Thoracic aorta (tissue), 2 donors: ENCODE data around the gene CSNK2B. TPM values are rescaled to one million over a fixed set of nuclear protein-coding genes. Genes with fewer than 3 reads are reported as not detected.

Experiments
- ATAC-seq: fragments of 150-250 bp; one replicate; pipeline ENCODE4 v1.8.0; 2017; ENCODE audit warnings: low read depth; ENCODE audit not compliant: insufficient number of reproducible peaks, low FRiP score
- DNase-seq: peaks from one replicate; pipeline ENCODE4 v3.0.0-alpha.2; 2020; ENCODE audit warnings: low spot score
- H3K27ac ChIP-seq, 2 donors: fragments of 200-600 bp; sonication (generic); 1 replicate in 1 of 2; 2 replicates in 1 of 2; pipeline ENCODE4 v1.5.1; 2016; ENCODE audit warnings: mild to moderate bottlenecking in 2 of 2, moderate library complexity in 2 of 2
- H3K27me3 ChIP-seq: fragments of 200-600 bp; sonication (generic); replicated peaks from 2 replicates; pipeline ENCODE4 v1.6.0; 2016; ENCODE audit warnings: mild to moderate bottlenecking; ENCODE audit not compliant: insufficient read depth
- H3K36me3 ChIP-seq: fragments of 200-600 bp; sonication (generic); one replicate; pipeline ENCODE4 v1.5.1; 2016
- H3K4me1 ChIP-seq, 2 donors: fragments of 200-600 bp; sonication (generic); 1 replicate in 1 of 2; 2 replicates in 1 of 2; pipeline versions ENCODE4 v1.5.1 to v1.6.0; 2016; ENCODE audit warnings: low read depth in 2 of 2, mild to moderate bottlenecking in 1 of 2; ENCODE audit not compliant: control insufficient read depth in 1 of 2
- H3K4me3 ChIP-seq: fragments of 200-600 bp; sonication (generic); 2 replicates; pipeline ENCODE4 v1.5.1; 2016; ENCODE audit warnings: mild to moderate bottlenecking
- H3K9me3 ChIP-seq: fragments of 200-600 bp; sonication (generic); 2 replicates; pipeline ENCODE4 v1.5.1; 2016
- CTCF ChIP-seq: fragments of 200-600 bp; sonication (generic); IDR thresholded peaks from one replicate; pipeline ENCODE4 v1.5.1; 2019; ENCODE audit warnings: antibody characterized with exemption
- total RNA-seq, 2 donors: library from RNA; depleted of rRNA; stranded (reverse); fragments of >200 nt; gene quantifications; one replicate each; pipeline versions ENCODE4 v1.1.0 to v1.2.3, GENCODE V29; 2016

Gene CSNK2B
- total RNA-seq, 2 donors from 2014 or later, result 175 to 202 TPM

GRCh38 chr6:31691564-31692108, 25.8 kb downstream of the CSNK2B start:
- Histone ChIP-seq H3K4me1 (no peaks in the 10 kb centered on the region), H3K9me3 (no peaks in the 10 kb centered on the region), H3K4me3 (no peak overlapping the region), H3K27ac (no peak overlapping the region), H3K36me3 (peaks cover 74% of the 10 kb centered on the region), H3K27me3 (no peaks in the 10 kb centered on the region)
- DNase-seq, result no peak
- no peak for ATAC-seq
- no peak for TF ChIP-seq CTCF

- ATAC-seq, result no peak
- no peak for DNase-seq
- peaks cover 68% of the 10 kb centered on the region for H3K36me3 ChIP-seq
Measured at GRCh38 chr6:31692353-31692752, 26.5 kb downstream of the CSNK2B start.

GRCh38 chr6:31692886-31693285, 27.0 kb downstream of the CSNK2B start:
- no peak overlapping the region for H3K4me3 ChIP-seq
- H3K36me3 ChIP-seq, result peaks cover 66% of the 10 kb centered on the region
- no peaks in the 10 kb centered on the region for H3K9me3 ChIP-seq
- no peaks in the 10 kb centered on the region for H3K27me3 ChIP-seq
- no peak for ATAC-seq
- H3K4me1 ChIP-seq, result no peaks in the 10 kb centered on the region
- no peak for TF ChIP-seq CTCF
- no peak for DNase-seq
- no peak overlapping the region for H3K27ac ChIP-seq

More at GRCh38 chr6:31692353-31692752, 26.5 kb downstream of the CSNK2B start:
- no peaks in the 10 kb centered on the region for H3K4me1 ChIP-seq
- no peak for TF ChIP-seq CTCF
- H3K27ac ChIP-seq, result no peak overlapping the region
- no peaks in the 10 kb centered on the region for H3K9me3 ChIP-seq
- H3K27me3 ChIP-seq, result no peaks in the 10 kb centered on the region
- no peak overlapping the region for H3K4me3 ChIP-seq

- DNase-seq (no peak), ATAC-seq (no peak)
- H3K4me3 ChIP-seq, result no peak overlapping the region
- no peaks in the 10 kb centered on the region for H3K9me3 ChIP-seq
- no peak for TF ChIP-seq CTCF
- H3K4me1 ChIP-seq, result no peaks in the 10 kb centered on the region
- no peaks in the 10 kb centered on the region for H3K27me3 ChIP-seq
- no peak overlapping the region for H3K27ac ChIP-seq
- peaks cover 59% of the 10 kb centered on the region for H3K36me3 ChIP-seq
Measured at GRCh38 chr6:31693535-31693934, 27.7 kb downstream of the CSNK2B start.

- Histone ChIP-seq H3K4me1 (peaks cover 10 to 17% of the 10 kb centered on the region in 2 donors), H3K27me3 (no peaks in the 10 kb centered on the region), H3K4me3 (no peak overlapping the region), H3K27ac (no peak overlapping the region), H3K36me3 (peaks cover 34% of the 10 kb centered on the region), H3K9me3 (no peaks in the 10 kb centered on the region)
- no peak for TF ChIP-seq CTCF
- ATAC-seq (no peak), DNase-seq (no peak)
Measured at GRCh38 chr6:31697555-31697954, 31.7 kb downstream of the CSNK2B start.
